GM21447 (cell line): ENCODE measurements around the gene TBX2.
"Not testable (repeated sequence)": the region's sequence is repeated elsewhere in the genome, so short reads cannot be mapped to it uniquely, and the experiment has no call there.

Experiments
- ATAC-seq: cut with Tn5 transposase; IDR thresholded peaks from one replicate; pipeline ENCODE4 v1.9.1; 2021; ENCODE audit not compliant: unreplicated experiment

TBX2 gene

GRCh38 chr17:61399131-61400065 lies at the start of gene TBX2:
Gene TBX2, plus strand, starts transcription at chr17:61399843. Its CDS starts 334 bp downstream, at chr17:61400177.
- no peak for ATAC-seq

- no peak for ATAC-seq
These were observed 47.8 kb upstream of the TBX2 start for GRCh38 chr17:61351745-61352407.

DNA sequence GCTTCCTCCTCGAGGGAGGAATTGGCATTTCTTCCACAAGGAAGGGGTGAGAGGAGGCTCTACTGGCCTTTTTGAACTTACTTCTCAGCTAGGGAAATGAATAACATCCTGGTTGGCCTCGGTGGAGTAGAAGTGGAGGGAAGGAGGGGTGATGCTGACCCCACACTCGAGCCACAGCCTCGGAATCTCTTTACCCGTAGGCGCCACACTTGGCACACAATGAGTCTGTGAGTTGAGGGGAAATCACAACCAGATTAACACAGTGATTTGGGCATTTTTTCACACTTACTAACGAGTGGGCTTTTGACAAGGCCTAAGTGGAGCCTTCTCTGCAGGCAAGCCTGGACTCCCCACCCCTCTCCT lies 47.3 kb upstream of the TBX2 start:
- ATAC-seq, result no peak

- no peak for ATAC-seq
These were observed 46.7 kb upstream of the TBX2 start for GRCh38 chr17:61352781-61353491.

DNA sequence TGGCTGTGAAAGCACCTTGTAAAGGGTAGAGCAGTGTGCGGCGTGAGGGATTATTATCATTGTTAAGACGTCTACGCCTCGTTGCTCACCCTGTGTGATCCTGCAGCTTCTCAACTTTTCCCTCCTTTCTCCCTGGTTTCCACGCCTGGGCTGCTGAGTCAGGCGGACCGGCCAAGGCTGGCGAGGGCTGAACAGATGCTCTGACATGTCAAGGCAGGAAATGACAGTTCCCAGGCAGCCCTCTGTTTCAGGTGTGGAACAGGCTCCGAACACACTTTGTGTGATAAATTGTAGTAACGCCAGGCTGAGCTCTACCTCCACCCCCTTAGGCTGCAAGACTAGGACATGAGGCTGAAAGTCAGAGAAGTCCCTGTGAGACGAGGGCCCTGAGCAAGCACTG lies 46.0 kb upstream of the TBX2 start:
- ATAC-seq, result no peak

DNA sequence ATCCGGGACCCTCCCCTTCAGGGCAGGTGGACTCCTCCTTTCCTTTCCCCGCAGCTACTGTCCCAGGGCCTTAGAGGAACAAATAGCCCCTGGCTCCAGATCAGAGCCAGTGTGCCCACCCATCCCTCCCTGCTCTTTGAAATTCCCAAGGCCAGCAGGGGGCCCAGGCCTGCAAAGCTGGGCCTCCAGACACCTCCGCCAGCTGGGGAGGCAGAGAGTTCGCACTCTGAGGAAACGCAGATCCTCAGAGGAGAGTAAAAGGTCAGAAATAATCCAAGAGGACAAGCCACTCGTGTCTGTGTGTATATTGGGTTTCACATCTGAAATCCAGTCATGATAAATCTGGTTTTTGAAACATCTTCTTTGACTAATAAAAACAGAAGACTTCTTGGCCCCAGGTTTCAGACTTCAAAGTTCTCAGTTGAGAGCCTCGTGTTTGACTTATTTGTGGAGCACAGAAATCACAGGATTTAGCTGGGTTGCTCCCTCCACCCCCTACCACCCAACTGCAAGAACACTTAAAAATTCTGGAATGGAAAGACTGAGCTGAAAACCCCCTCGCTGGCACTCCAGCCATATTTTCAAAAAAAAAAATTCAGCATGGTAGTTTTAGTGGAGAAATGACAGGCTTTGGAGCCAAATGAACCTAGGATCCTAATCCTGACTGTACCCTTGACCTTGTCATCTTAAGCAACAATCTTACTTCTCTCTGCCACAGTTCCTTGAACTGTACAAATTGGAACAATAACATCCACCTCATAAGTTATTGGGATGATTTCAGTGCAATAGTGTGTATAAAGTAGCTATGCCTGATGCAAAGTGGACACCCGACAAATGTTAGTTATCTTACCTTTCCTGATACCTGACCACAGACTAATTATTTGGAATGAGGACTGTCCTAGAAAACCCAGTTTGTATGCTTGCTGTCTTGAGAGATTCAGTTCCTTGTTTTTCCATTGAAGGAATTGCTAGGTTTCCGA lies 44.5 kb upstream of the TBX2 start:
- no peak for ATAC-seq

DNA sequence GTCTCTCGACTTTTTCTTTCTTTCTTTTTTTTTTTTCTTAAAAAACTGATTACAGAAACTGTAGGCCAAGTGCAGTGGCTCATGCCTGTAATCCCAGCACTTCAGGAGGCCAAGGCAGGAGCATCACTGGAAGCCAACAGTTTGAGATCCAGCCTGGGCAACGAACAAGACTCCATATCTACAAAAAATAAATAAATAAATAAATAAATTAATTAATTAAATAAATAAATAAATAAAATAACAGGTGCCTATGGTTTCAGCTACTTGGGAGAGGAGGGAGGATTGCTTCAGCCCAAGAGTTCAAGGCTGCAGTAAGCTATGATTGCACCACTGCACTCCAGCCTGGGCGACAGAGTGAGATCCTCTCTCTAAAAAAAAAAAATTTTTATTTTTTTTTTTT lies 42.6 kb upstream of the TBX2 start:
- not testable (repeated sequence) for ATAC-seq

DNA sequence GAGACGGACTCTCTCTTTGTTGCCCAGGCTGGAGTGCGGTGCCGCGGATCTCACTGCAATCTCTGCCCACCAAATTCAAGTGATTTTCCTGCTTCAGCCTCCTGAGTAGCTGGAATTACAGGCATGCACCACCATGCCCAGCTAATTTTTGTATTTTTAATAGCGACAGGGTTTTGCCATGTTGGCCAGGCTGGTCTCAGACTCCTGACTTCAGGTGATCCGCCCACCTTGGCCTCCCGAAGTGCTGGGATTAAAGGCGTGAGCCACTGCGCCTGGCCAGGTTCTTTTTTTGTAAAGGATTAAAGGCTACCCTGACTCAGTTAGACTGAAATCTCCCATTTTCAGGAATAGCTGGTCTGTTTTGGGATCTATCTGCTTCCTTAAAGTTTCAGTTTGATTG lies 40.1 kb upstream of the TBX2 start:
- ATAC-seq, result not testable (repeated sequence)

GRCh38 chr17:61360318-61360943 lies 39.2 kb upstream of the TBX2 start:
- no peak for ATAC-seq

GRCh38 chr17:61361084-61361483 lies 38.6 kb upstream of the TBX2 start:
- no peak for ATAC-seq

DNA sequence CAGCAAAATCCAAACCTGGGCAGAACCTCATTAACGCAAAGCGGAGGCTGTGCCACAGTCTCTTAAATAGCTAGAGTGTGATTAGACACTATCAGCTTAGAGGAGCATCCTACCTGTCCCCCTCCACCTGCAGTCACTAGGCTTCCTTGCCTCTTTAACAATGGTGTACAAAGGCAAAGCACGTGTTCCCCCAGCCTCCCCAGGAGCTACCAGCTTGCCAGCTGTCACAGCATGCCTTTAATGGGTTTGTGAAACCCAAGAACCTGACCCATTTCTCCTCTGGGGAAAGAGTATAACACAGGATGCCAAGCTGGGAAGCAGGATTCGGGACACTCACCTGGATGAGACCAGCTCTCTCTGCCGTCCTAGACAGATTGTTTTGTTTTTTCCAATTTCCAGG lies 37.2 kb upstream of the TBX2 start:
- no peak for ATAC-seq

DNA sequence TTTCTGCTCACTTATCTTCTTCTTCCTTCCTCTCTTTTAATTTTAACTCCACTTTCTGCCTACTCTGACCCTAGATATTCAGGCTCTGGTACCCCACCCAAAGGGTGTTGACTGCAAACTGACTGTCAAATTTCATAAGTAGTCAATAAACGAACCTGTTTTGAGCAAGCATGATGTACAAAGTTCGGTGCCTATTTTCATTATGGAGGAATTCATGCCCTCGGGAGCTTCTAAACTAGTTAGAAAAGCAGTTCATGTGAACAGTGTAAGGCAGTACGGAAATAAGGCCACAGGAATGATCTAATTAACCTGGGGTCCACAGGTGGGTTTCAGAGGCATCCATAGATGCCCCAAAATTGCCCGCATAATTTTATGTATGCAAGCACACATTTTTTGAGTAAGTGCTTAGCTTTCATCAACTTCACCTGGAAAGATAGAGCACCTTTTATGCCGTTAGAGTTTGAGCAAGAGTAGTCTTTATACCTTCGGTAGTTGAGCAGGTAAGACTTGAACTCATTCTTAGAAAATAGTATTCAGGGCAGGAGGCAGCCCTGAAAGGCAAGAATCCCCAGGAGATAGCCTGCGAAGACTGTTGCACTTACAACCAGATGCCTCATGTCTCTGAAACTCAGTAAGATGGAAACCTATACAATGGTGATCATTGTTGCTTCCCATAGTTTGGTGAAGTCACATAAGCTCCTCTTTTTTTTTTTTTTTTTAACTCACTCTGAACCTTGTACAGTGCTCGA lies 36.6 kb upstream of the TBX2 start:
- ATAC-seq, result no peak

DNA sequence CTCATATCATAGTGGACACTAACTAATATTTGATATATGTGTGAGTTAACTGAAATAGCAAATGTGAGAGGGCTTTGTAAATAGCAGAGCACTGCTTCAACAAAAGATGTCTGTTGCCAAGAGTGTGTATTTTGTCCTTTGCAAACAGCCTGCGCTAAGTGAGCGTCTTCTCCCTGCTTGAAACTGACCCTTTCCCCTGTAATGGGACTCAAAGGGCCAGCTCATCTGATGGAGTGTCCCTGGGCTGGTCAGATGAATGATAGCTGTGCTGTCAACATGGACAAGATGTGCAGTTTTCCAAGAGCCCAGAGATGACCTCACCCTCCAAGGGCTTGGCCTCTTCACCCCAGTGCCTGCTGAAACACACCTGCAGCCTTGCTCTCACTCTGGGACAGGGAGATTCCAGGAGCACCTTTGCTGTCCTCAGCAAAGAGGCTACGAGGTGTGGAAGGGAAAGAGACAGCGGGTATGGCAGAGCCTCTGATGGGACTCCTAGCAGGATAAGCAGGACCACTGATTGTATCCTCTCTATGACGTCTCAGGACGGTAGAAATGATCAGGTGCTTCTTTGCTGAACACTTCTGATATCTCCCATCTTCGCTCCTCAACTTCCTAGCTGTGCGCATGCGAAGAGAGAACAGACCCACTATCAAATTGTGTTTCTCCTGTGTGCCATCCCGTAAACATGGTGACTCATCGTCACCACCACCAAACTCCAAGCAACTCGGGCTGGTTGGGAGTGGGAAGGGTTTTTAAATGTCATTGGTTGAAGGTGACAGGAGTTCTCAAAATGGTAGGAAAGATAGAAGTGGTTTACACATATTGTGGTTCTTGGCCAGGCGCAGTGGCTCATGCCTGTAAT lies 35.8 kb upstream of the TBX2 start:
- ATAC-seq, result no peak

DNA sequence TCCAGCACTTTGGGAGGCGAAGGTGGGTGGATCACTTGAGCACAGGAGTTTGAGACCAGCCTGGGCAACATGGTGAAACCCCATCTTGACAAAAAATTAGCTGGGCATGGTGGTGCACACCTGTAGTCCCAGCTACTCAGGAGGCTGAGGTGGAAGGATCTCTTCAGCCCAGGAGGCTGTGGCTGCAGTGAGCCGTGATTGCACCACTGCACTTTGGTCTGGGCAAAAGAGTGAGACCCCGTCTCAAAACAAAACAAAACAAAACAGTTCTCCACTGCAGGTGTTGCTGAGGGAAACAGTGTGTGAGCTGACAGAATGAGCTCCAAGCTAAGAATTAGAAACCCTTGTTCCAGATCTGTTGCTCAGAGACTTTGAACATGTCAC lies 35.2 kb upstream of the TBX2 start:
- no peak for ATAC-seq

DNA sequence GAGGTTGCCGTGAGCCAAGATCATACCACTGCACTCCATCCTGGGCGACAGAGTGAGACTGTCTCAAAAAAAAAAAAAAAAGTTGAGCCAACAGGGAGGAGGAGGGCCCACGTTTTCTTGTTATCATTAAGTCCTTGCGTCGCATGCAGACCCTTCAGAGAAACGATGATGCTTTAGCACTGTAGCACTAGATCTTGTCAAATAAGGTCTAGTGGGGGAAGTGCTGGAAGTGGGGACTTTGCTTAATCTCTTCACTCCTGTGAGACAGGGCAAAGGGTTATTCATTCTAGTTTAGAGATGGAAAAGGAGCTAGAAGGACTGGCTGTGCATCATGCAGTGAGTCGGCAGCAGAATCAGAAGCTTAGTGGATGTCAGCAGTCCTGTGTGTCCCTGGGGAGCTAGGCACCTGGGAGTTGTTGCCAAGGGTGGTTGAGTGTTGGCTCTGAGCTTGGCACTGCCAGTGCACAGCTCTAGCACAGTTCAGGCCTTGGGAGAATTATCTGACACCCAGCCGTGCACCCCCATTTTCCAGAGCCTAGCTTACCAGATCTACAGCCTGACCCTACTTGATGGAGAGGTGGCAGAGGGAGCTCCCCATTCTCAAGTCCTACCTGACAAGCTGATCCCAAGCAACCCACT lies 33.4 kb upstream of the TBX2 start:
- ATAC-seq, result no peak

- ATAC-seq, result no peak
These were observed 32.8 kb upstream of the TBX2 start for GRCh38 chr17:61366715-61367413.

DNA sequence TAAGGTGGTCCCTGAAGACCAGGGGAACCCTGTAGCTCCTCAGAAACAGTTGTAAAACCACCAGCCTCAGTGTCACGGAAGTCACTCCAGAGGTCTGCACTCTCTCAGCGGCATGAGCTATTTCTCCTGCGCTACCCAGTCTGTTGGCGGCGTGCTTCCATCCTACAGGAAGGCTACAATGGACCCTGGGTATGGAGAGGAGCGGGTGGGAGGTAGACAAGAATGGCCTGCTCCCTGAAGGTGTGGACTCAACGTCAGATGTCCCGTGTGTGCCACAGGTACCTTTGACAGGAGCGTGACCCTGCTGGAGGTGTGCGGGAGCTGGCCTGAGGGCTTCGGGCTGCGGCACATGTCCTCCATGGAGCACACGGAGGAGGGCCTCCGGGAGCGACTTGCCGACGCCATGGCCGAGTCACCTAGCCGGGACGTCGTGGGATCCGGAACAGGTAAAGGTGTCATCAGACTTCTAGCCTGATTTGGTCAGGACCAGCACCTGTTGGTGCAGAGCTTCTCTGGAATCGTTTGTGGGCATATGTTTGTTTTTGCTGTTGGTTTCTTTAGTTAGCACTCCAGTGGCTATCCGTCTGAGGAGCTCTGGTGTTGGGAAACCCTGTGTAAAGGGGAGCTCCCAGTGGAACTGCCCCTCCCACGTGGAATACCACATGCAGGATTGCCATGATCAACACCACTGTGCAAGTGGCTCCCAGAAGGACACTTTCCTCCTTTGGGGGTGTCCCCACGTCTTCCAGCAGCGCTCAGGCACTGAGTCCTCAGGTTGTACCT lies 31.4 kb upstream of the TBX2 start:
- no peak for ATAC-seq
